Measurements from ENCODE around the gene FPR1.
A peak's percentile ranks its signal among the peaks of the same experiment; 100 is the strongest.

Gene FPR1

GRCh38 chr19:51737389-51737788 lies 14.3 kb downstream of the FPR1 start:
- DNase-seq (ENCODE audit: low read depth), result no peak

- DNase-seq (ENCODE audit: low read depth), result peak; percentile 76
Measured at GRCh38 chr19:51735759-51736449, 15.8 kb downstream of the FPR1 start.

DNA sequence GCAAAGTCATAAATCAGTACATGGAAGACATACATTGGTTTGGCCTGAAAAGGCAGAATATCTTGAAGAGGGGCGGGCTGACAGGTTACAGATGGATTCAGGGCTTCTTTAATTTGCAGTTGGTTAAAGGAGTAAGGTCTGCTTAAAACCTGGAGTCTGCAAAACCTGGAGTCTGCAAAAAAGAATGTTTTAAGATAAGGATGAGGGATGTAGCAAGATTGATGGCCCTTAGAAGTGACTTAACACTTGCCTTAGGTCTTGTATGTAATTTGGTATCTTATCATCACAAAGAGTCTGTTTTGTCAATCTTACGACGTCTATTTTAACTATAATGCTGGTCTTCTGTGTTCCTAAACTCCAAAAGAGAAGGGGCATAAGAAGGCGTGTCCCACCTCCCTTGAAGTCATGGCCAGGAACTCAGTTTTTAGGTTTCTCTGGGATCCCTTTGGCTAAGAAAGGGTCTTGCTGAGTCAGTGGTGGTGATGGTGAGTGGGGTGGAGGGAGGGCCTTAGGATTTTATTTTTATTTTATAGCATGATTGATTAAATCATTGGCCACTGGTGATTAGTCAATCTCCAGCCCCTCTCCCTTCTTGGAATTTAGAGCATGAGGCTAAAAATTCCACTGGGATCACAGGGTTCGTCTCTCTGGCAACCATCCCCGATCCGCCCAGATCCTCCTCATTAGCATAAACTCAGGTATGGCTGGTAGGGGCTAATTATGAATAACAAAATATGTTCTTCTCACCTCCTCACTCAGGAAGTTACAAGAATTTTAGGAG lies 17.7 kb downstream of the FPR1 start:
- DNase-seq (ENCODE audit: low read depth), result no peak

DNA sequence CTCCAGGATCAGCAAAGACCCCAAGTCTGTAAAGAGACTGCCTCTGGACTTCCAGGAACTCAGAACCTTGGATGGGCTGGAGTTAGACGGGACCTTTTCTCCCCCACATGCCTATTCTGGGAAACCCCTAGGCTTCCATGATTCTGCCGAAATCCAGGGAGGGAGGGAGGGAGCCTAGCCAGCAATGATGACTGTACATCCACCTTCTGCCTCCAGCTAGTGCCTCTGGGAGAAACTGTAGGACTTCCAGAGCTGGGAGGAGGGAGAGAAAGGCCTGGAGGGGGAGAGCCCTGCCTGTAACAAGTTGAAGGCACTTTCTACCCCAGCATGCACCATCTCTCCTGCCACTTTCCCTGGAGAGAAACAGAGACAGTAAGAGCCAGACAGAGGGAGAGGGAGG lies 21.9 kb downstream of the FPR1 start:
- no peak for DNase-seq (ENCODE audit: low read depth)

DNA sequence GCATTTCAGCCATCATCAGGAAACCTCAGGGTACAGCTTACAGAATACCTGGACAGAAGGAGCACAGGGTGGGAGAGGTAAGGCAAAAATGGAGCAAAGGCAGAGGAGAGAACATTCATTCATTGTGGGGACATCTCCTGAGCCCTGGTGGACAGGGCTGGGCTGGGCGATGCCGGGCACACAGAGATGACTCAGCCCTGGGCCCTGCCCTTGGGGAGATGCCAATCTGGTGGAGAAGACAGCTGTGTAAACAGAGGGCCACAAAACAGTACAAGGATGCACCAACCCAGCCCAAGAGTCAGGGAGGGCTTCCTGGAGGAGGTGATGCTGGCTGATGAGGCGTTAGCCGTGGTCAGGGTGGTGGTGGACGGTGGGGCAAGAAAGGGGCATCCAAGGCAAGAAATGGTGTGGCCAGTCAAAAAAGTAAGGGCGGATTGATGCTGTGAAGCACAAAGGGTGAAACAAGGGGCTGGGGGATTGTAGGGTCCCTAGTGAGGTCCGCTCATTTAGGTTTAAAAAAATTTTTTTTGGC lies 24.3 kb downstream of the FPR1 start:
- no peak for DNase-seq (ENCODE audit: low read depth)

DNA sequence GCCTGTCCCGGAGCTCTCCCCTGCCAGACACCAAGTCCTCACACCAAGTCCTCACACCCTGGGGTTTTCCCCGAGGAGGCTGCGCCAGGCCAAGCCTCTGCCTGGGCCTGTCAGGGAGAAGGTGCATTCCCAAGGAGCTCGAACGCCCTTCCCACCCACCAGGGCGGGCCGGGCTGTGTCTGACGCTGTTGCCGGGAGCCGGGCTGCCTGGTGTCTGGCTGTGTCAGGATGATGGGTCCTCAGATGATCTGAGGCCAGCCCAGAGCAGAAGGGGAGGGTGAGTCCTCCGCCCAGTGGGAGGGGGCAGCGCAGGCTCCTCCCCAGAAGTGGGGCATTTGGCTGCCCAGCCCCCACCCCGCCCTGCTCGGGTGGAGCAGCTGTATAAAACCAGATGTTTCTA lies 25.6 kb downstream of the FPR1 start:
- no peak for DNase-seq (ENCODE audit: low read depth)

DNA sequence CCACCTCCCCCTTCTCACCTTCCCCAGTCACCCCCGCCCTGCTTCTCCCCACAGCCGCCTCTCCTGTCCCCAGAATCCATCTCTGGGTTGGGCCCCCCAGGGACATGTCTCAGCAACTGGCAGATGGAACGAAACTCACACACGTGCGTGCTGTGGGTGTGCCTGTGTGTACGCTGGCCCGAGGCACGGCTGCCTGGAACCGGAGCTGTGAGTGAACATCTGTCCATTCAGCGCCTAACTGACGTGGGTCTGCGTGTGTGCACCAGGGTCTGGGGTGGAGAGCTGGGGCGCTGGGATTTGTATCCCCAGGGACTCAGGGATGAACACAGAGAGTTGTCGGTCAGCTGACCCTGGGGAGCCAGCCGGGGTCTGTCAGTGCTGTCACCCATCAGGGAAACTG lies 27.1 kb downstream of the FPR1 start:
- no peak for DNase-seq (ENCODE audit: low read depth)

DNA sequence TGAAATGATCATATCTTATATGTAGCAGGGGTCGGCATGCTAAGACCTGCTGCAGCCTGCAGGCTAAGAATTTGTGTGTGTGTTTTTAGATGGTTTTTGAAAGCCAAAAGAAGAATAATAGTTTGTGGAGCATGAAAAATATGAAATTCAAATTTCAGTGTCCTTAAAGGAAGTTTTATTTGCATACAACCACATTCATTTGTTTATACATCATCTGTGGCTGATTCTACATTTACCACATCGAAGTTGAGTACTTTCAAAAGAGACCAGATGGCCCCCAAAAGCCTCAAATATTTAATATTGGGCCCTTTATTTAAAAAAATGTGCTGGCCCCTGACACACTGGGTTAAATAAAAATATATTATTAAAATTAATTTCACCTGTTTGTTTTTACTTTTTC lies 29.2 kb downstream of the FPR1 start:
- no peak for DNase-seq (ENCODE audit: low read depth)

DNA sequence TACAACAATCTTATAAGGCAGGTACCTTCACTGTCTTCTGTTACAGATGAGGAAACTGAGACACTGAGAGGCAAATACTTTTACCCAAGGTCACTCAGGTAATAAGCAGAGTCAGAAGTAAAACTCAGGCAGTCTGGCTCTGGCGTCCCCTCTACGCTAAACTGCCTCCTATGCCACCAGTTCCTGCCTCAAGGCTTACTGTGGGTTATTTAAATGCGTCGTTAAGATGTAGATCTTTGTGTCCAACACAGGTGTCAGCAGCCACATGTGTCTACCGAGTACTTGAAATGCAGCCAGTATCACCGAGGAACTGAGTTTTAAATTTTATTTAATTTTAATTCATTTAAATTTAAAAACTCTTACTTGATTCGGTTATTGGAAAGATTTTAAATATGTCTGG lies 29.8 kb downstream of the FPR1 start:
- no peak for DNase-seq (ENCODE audit: low read depth)

DNA sequence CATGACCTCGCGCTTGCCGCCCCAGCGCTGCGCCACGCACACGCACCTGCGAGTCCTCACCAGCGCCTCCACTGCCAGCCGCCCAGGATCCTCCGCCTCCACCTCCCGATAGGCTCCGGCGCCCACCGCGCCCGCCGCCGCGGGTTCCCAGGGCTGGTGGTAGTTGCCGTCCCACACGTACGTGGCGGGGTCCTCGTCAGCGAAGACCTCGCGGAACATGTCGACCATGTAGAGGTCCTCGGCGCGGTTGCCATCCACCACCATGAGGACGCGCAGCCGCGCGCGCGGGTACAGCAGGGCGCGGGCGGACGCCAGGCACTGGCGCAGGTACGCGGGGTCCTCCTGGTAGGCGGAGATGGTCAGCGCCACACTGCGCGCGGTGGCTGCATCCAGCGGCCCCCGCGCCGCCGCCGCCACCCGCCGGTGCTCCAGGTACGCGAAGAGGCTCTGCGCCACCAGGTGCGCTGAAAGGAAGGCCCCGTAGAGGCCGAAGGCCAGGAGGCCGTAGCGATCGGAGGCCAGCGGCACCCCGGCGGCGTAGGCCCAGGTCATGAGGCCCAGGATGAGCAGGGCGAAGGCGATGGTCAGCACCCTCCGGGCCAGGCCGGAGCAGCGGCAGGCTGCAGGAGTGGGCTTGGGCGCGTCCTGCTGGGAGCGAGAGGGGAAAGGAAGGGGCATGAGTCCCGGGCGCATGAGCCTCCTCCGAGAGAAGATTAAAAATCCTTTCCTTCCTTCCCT lies 32.3 kb downstream of the FPR1 start:
- no peak for DNase-seq (ENCODE audit: low read depth)

- no peak for DNase-seq (ENCODE audit: low read depth)
Measured at GRCh38 chr19:51716925-51717324, 34.8 kb downstream of the FPR1 start.

GRCh38 chr19:51715850-51716249 lies 35.8 kb downstream of the FPR1 start:
- no peak for DNase-seq (ENCODE audit: low read depth)

DNA sequence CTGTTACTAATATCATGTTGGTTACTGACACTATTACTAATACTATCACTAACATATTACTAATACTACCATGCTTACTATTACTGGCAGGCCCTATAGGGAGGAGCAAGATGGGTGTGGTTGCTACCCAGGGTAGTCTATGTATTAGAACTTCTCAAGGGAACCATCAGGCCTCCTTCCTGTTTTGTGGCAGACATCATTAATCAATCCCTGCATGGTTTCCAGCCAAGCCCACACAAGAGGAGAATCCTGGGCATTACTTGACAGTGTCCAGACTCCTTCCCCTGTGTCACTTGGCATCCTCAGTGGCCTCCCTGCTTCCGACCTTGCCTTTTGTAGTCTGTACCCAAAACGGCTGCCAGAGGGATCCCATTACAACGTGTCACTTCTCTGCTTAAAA lies 36.8 kb downstream of the FPR1 start:
- DNase-seq (ENCODE audit: low read depth), result no peak

DNA sequence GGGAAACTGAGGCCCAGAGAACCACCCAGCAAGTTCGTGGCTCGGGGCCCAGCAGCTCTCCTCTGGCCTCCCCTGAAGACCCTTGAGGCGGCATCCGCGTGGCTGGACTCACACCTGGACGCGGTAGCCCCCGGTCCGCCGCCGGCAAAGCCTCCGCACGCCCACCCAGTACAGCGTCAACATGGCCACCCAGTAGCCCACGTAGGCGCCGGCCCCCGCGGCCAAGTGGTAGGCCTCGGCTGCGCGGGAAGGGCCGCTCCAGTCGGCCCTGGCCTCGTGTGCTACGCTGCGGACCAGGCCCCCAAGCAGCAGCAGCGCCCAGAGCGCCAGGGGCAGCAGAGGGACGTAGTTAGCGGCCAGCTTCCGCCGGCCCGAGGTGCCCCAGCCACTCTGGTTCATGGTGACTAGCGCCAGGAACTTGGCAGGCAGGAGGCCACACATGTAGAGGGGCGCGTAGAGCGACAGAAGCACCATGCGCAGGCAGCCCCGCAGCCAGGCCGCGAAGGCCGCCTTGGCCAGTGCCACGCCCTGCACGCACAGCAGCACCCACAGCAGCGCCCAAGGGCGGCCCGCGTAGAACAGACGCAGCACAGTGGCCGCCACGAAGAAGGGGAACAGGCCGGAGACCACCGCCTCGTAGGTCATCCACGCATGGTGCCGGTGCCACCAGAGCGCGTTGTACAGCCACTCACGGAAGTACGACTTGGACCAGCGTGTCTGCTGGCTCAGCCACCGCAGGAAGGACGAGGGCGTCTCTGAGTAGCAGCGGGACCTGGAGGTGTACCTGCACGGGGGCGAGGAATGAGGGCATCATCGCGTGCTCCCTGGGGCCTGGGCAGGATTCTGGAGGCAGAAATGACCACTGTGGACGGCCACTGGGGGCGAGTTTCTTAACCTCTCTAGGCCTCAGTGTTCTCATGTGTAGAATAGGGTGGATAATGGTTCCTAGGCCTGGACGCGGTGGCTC lies 38.1 kb downstream of the FPR1 start:
- DNase-seq (ENCODE audit: low read depth), result no peak

DNA sequence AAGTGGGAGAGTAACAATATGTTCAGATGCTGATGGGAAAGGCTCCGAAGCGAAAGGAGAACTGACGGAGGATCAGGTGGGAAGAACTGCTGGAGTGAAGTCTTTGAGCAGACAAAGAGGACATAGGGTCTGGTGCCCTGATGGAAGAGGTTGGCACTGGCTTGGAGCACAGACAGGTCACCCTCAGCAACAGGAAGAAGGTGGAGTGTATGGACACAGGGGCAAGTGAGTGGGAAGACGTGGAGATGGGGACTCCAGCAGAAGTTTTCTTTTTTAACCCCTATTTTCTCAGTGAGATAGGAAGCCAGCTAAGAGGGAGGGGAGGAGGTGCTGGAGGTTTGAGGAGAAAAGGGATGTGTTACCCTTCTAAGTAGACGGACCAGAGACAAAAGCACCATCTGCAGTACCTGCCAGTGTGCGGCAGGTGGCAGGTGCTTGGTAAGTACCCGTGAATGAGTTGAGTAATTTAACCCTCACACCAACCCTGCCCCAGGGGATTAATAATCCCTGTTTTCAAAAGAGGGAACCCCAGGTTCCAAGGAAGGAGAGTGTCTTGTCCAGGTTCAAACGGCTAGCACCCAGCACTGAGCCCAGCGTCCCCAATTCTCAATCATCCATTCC lies 39.1 kb downstream of the FPR1 start:
- DNase-seq (ENCODE audit: low read depth), result no peak

GRCh38 chr19:51711702-51712101 lies 40.0 kb downstream of the FPR1 start:
- DNase-seq (ENCODE audit: low read depth), result no peak

- no peak for DNase-seq (ENCODE audit: low read depth)
Measured at GRCh38 chr19:51710163-51710562, 41.5 kb downstream of the FPR1 start.

DNA sequence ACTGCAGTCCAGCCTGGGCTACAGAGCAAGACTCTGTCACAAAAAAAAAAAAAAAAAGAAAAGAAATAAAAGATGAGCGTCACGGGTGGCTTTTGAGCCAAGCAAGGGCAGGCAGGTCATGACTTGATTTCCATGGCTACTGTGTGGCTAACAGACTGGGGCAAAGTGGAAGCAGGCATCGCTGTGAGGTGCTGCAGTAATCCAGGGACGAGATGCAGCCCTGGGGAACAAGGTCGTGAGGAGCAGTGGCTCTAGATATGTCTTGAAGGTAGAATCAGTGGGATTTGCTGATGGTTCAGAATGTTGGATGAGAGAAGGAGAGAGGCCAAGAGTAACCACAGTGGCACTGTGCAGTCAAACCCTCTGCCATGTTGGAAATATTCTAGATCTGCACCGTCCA lies 42.1 kb downstream of the FPR1 start:
- DNase-seq (ENCODE audit: low read depth), result no peak

DNA sequence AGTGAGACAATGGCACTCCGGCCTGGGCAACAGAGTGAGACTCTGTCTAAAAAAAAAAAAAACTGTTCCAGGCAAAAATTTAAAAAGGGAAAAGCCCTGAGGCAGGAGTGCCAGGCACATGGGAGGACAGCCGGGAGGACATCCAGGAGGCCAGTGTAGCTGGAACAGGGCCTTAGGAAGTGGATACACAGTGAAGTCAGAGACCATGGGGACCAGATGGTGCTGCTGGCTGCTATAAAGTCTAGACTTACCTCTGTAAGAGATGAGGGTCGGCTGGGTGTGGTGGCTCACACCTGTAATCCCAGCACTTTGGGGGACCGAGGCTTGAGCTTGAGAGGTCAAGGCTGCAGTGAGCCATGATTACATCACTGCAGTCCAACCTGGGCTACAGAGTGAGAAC lies 42.9 kb downstream of the FPR1 start:
- no peak for DNase-seq (ENCODE audit: low read depth)

DNA sequence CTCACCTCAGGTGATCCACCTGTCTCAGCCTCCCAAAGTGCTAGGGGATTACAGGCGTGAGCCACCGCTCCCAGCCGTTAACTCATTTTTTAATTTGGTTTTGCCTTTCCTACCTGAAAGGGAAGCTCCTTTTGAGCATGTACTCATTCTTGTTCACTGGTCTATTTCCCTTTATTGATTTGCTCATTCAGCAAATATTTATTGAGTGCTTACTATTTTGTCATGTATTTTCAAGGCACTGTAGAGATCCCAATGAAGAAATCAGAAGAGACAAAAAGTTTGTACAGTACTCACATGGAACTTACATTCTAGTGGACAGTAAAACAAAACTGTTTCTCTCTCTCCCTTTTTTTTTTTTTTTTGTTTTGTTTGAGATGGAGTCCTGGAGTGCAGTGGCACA lies 44.8 kb downstream of the FPR1 start:
- DNase-seq (ENCODE audit: low read depth), result no peak

- no peak for DNase-seq (ENCODE audit: low read depth)
Measured at GRCh38 chr19:51706296-51706695, 45.4 kb downstream of the FPR1 start.
